ENCODE data around the gene EPN1. TPM values are rescaled to one million over a fixed set of nuclear protein-coding genes. Genes with fewer than 3 reads are reported as not detected.

Gene EPN1
- total RNA-seq, 1 donor from 2014 or later: 213 TPM

DNA sequence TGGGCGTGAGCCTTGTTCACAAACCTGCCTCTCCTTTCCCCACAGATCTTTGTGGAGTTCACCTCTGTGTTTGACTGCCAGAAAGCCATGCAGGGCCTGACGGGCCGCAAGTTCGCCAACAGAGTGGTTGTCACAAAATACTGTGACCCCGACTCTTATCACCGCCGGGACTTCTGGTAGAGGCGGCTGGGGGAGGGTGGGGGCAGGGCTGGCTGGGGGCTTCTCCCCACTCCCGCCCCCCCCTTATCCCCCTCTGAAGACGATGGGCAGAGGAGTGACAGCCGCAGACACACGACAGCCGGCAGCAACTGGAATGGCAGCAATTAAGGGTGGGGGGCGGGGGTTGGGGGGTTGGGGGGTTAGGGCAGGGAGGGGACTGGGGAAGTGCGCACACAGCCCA lies 1.1 kb upstream of the EPN1 start:
- no peak for DNase-seq (ENCODE audit: missing footprints)
- intact Hi-C loops (cut with DNase I): no loop called here
- ATAC-seq: no peak

DNA sequence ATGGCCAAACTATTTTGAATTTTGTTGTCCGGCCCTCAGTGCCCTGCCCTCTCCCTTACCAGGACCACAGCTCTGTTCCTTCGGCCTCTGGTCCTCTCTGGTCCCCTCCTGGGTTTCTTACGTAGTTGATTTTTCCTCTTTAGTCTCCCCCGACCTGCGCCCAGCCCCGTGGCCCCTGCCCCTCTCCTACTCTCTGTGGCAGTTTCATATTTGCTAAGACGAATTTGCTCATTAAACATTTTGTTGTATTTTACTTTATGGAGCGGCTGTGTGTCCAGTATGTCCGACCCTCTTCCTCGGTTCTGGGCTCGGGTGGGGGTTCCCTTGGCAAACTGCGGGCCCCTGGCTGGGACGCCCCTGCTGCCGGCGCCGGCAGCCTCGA lies 576 bp upstream of the EPN1 start:
- DNase-seq (ENCODE audit: missing footprints): no peak
- no peak for ATAC-seq
- intact Hi-C loops (cut with DNase I): no loop called here

DNA sequence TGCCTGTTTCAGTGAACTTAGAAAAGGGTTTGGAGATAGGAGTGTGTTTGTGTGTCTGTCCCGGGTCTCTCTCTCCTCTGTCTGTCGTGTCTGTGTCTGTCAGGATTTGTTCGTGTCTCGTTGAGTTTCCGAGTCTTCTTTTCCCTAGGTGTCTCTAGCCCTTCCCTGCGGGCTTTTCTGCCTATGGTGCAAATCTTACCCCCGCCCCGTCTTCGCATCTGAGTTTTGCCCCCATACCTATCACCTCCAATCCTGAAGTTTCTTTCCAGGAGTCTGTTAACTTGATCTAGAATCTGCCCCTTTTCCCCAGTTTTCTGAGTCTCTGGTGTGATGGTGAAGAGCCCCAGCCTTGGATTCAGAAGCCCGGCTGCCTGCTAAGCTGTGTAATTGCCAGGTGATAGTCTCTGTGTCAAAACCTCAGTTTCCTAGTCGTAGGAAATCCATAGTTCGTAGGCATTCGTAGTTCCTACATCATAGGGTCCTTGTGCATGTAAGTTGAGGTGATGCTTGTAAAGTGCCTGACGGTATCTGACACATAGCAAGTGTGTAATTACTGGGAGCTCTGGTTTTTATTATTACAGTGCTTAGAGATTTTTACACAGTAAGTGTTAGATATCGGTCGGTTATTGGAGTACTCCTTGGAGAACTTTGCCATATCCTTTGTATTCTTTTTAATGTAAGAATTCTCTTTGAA lies 782 bp downstream of the EPN1 start:
- no peak for DNase-seq (ENCODE audit: missing footprints)
- ATAC-seq: no peak
- intact Hi-C loops (cut with DNase I): loop anchor here (1.0 kb wide), 1 partner anchor 22 kb away; no protein-coding TSS in a partner anchor

DNA sequence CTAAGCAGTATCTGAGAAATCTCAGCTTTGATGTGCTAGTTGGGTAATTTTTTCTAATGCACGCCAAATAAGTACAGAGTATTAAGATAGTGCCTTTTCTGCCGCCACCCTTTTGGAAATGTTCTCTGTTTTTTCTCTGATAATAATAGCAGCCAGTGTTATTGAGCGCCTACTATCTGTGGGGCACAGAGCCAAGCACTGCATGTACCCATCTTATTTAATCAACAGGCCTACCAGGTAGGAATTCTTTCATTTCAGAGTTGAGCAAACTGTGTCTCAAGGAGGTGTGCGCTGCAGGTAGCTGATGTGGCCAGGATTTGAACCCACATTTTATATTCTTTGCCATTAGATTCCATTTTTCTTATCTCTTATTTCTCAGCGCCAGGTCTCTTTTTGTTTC lies 1.4 kb downstream of the EPN1 start:
- peak; percentile 8 for ATAC-seq
- intact Hi-C loops (cut with DNase I): no loop called here
- DNase-seq (ENCODE audit: missing footprints): no peak

DNA sequence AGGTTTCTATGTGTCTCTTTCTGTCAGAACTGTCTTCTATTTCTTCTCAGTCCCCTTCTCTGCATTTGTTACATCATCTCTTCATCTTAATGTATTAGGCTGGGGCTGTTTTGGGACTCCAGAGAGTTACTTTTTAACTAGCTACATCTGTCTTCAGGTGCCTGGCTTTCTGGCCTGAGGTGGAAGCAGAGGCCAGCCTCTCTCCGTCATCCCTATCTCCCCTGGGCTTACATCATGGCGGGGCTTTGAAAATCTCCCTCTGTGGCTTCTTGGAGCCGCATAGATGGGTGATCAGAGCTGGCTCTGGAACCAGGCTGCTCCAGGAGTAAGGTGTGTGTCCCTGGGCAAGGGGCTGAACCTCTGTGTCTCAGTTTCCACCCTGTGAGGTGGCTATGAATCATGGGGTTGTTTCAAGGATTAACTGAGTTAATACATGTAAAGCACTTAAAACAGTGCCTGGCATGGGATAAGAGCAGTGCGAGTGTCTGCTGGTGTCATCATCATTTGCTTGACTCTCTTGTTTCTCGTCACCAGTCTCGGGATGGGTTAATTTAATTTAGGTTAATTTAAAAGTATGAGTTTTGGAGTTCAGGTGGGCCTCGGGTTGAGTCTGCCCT lies 2.0 kb downstream of the EPN1 start:
- intact Hi-C loops (cut with DNase I): no loop called here
- ATAC-seq: no peak

DNA sequence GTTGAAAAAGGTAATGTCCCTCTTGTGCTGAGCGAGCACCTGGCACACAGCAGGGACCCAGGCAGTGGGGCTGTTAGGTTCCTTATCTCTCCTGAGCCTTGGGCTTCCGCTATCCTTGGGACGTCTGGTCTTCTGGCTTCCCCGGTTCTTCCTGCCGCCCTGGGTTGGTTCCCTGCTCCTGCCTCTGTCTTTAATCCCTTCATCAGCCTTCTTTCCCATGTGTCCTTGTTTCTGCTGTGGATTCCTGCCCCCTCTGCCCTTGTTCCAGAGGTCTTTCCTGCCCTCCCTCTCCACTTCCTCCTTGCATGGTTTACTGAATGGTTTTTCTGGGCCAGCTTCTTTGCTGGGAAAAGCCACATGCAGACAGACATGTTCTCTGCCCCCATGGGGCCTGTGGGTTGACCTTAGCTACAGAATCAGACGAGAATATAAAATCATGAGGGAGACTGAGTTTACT lies 2.6 kb downstream of the EPN1 start:
- intact Hi-C loops (cut with DNase I): no loop called here
- no peak for DNase-seq (ENCODE audit: missing footprints)
- ATAC-seq: no peak

More for the DNA sequence above, 2.0 kb downstream of the EPN1 start:
- no peak for DNase-seq (ENCODE audit: missing footprints)

DNA sequence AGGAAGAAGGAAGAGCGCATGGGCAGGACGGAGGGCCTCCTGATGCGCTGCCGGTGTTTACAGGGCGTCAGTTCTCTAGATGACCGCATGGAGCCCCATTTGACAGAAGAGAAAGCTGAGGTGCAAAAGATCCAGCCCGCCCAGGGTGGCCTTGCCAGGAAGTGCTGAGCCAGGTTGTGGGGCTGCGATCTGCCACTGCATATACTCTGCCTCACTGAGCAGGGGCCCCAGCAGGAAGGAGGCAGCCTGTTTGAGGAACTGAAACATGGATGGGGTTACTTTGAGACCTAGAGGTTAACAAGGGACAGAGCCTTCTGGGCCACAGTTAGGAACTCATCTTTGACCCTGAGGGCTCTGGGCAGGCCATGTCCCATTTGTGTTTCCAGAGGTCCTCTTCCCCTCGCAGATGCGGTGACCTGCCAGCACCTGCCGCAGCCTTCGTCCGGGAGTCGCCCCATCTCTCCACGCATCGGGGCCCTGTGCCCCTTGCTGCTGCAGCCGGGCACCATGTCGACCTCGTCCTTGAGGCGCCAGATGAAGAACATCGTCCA lies 3.2 kb downstream of the EPN1 start:
- intact Hi-C loops (cut with DNase I): no loop called here
- ATAC-seq (peak; percentile 12), DNase-seq (ENCODE audit: missing footprints) (no peak)

DNA sequence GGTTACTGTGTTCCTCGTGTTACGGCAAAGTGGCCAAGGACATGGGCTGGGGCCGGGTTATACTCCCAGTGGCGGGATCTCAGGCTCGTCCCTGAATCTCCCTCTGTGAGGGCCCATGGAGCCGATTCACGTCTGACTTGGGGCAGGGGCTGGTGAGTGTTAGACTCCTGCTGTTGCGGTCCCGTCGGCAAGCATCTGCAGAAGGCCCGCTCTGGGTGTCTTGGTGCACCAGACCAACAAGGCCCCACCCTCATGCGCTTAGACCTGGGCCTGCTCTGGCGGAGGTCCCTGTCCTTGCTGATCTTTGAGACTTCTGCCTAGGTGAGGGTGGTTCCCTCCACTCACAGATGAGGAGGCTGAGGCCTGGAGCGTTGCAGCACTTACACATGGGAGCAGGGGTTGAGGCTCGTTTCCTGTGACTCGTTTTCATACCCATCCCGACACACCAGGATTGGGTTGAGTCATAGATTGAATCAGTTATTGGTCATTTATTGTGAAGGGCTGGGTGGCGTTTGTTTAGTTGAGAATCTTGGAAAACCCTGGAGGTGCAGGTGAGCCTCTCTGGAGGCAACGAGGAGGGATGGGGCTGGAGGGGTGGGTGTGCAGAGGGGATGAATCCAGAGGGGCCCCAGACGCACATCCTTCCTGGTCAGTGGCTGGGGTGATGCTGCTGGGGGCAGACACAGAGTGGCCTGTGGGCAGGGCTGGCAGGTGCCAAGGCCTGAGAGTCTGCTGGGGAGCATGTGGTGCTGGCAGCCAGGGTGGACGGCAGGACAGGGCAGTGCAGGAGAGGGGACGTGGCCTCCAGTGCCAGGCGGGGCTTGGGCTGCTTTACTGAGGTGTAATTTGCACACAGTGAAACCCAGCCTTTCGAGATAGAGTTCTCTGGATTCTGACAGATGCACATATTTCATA lies 4.6 kb downstream of the EPN1 start:
- intact Hi-C loops (cut with DNase I): no loop called here
- no peak for ATAC-seq
- DNase-seq (ENCODE audit: missing footprints): no peak

DNA sequence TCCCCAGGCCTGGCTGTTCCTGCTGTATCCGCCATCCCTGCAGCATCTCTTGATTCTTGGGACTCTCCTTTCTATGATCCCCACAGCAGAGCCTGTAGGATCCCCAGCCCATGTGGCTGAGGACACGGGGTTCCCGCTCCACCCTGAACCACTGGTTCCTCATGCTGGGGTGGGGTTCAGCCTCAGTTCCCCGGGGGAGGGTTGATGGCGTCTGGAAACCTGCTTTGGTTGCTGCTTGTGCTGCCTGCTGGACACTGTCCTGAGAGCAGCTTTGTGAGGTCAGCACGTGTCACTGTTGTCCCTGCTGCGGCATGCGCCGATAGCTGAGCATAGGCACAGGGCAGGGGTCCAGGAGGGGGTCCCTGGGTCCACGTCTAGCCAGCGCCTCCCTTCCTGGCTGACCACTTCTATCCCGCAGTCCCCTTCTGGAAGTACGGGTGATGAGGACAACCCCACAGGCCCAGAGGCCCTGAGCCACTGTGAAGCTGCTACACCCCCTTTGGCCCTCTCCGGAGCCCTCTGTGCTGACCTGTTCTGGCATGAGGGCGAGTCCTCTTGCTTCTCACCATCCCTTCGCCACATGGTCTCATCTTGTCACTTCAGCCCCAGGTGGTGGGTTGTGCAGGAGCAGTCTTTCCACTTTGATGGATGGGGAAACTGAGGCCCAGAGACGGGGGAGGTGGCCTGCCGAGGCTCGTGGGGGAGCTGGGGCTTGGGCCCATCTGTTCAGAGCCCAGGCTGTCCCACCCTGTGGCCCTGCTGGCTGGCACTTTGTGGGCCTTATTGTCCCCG lies 5.5 kb downstream of the EPN1 start:
- intact Hi-C loops (cut with DNase I): no loop called here
- ATAC-seq (no peak), DNase-seq (ENCODE audit: missing footprints) (no peak)

DNA sequence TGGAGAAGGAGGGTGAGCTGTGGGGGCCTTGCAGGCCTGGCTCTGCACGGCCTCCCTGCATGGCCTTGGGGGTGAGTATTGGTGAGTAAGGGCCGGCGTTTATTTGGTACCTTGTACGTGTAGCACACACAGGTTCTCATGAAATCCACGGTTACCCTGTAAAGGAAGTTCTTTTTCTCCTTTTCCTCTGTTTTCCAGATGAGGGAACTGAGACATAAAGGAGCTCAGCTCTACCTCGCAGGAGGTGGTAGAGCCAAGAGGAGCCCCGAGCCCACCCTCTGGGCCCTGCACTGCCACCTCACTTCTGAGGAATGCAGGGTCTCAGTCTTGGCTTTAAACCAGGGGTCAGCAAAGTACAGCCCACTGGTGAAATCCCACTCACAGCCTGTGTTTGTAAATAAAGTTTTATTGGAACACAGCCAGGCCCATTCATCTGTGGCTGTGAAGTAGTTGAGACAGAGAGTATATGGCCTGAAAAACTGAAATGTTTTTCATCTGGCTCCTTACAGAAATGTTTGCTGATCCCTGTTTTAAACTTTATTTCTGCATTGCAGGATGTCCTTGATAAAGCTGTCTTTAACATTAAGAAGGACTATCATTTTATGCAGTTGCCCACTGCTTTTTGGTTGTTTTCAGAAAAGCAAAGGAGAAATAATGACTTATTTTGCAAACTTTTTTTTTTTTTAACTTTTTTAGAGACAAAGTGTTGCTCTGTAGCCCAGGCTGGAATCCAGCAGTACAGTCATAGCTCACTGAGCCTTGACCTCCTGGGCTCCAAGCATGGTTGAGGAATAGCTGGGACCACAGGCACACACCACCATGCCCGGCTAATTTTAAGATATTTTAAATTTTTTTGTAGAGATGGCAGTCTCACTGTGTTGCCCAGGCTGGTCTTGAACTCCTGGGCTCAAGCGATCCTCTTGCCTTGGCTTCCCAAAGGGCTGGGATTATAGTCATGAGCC lies 6.4 kb downstream of the EPN1 start:
- ATAC-seq: no peak
- no peak for DNase-seq (ENCODE audit: missing footprints)
- intact Hi-C loops (cut with DNase I): no loop called here

DNA sequence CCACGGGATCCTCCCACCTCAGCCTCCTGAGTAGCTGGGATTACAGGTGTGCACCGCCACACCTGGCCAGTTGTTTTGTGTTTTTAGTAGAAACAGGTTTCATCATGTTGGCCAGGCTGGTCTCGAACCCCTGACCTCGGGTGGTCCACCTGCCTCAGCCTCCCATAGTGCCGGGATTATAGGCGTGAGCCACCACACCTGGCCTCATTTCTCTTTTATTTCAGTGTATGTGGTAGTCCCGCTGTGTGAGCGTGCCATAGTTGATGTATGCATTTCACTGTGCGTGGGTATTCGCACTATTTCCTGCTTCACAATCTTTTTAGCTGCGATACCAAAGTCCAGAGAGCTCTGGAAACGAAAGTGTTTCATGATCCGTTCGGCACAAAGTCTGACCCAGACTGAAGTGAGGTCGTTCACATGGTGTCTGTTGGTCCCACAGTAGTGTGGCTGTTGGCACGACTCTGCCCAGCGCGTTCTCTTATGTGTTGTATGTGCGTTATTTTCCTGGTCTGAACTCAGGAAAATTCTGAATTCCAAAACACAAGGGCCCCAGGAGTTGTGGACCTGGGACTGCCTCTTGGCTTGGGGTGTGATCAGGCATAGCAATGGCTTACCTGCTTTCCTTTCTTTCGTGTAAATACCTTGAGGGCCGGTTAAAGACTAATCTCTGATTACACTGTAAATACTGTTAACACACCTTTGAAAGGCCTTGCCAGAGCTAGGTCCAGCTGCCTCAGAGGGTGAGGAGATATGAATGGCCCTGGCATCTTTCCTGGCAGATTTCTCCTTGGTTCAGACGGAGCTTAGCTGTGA lies 8.6 kb downstream of the EPN1 start:
- ATAC-seq: no peak
- no peak for DNase-seq (ENCODE audit: missing footprints)
- intact Hi-C loops (cut with DNase I): no loop called here

DNA sequence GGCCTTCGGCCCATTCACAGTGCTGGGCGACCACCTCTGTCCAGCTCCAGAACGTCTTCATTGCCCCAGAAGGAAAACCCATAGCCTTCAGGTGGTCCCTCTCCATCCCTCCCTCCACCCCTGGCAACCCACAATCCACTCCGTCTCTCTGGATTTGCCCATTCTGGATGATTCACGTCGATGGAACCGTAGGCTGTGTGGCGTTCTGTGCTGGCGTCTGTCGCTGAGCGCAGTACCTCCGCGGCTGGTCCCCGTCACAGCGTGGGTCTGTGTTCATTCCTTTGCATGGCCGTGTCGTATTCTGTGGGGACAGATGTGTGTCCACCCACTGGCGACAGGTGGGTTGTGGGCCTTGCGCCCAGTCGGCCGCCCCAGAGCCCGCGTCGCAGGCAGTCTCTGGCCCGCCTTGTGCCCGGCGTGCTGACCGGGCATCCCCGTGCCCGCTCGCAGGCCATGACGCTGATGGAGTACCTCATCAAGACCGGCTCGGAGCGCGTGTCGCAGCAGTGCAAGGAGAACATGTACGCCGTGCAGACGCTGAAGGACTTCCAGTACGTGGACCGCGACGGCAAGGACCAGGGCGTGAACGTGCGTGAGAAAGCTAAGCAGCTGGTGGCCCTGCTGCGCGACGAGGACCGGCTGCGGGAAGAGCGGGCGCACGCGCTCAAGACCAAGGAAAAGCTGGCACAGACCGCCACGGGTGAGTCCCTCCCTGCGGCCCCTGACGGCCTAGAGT lies 10.1 kb downstream of the EPN1 start:
- ATAC-seq: no peak
- DNase-seq (ENCODE audit: missing footprints): peak; percentile 57
- intact Hi-C loops (cut with DNase I): no loop called here

DNA sequence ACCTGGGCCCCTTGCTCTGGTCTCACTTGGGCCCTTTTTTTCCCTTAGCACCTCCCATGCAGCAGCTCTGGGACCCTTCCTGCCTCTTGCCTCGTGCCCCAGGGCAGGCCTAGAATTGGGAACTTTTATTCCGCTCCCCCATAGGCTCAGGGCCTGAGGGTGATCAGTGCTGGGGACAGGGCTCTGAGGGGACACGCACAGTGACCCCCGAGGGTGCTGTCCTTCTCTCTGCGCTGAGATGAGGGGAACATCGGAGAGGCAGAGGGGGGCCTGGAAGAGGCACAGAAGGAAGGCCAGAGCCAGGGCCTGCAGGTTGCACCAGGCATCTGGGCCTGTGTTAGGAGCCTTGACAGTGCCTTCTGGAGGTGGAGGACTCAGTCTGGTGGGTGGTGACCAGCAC lies 10.8 kb downstream of the EPN1 start:
- DNase-seq (ENCODE audit: missing footprints) (peak; percentile 44), ATAC-seq (no peak)
- intact Hi-C loops (cut with DNase I): no loop called here

DNA sequence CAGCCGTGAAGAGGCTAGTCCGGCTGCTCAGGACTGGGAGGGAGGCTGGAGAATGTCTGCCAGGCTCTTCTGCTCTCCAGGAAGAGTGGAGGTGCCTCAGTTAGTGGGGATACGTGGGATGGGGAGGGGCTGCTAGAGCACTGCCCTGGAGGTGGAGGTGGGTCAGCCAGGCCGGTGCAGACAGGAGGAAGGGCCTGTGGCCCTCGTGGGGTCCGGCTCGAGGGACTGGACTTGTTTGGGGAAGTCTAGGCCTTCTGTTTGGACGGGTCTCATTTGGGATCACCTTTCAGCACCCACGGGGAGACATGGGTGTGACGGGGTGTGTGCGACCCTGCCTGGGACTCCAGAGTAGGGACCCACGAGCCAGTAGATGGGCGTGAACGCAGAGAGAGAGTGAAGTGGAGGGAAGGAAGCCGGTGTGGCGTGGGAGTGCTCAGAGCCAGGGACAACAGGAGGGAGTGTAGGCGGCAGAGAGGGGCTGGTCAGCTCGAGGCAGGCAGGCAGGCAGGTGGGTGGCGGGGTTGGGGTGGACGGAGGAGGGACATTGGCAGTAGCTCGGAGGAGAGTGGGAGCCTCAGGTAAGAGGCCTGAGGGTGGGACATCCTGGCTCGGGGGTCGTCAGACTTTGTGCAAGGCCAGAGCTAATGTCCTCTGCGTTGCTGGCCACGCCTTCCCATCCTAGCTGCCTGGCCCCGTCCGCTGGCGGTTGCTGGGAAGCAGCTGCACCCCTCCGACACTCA lies 11.5 kb downstream of the EPN1 start:
- intact Hi-C loops (cut with DNase I): no loop called here
- ATAC-seq (no peak), DNase-seq (ENCODE audit: missing footprints) (no peak)

Measured in Right ventricle myocardium inferior (tissue), 1 donor.